SU-DHL-6 (cell line): ENCODE measurements around the gene MTFR1L.

ENCODE experiments used
- H2AFZ ChIP-seq: fragments of 200-600 bp; sonication (generic); 2 replicates; pipeline ENCODE4 v1.6.1; 2014; ENCODE audit warnings: low read depth, mild to moderate bottlenecking, moderate library complexity, mixed read lengths, antibody characterized with exemption, low read length; ENCODE audit not compliant: severe bottlenecking
- H3F3A ChIP-seq: fragments of 200-600 bp; shearing (Covaris generic); 2 replicates; pipeline ENCODE4 v1.6.0; 2016; ENCODE audit warnings: antibody characterized with exemption, mild to moderate bottlenecking; ENCODE audit not compliant: insufficient read depth
- H3K27ac ChIP-seq: fragments of 200-600 bp; sonication (generic); 2 replicates; pipeline ENCODE4 v1.5.1; 2016; ENCODE audit warnings: low read depth, mild to moderate bottlenecking, low read length, moderate library complexity, mixed read lengths
- H3K27me3 ChIP-seq: fragments of 200-600 bp; sonication (generic), shearing (Covaris generic); 2 replicates; pipeline ENCODE4 v1.6.0; 2014; ENCODE audit warnings: mild to moderate bottlenecking, low read length
- H3K36me3 ChIP-seq: fragments of 200-600 bp; sonication (generic); 2 replicates; pipeline ENCODE4 v1.6.1; 2014; ENCODE audit warnings: mild to moderate bottlenecking, low read length, mixed read lengths
- H3K4me2 ChIP-seq: fragments of 300-600, 200-600 bp; shearing (Covaris generic), sonication (generic); 2 replicates; pipeline ENCODE4 v1.6.0; 2014; ENCODE audit warnings: low read length, low read depth, mild to moderate bottlenecking; ENCODE audit not compliant: poor library complexity, severe bottlenecking
- H3K4me3 ChIP-seq: fragments of 200-600 bp; sonication (generic); 2 replicates; pipeline ENCODE4 v1.5.1; 2014; ENCODE audit warnings: antibody characterized with exemption, low read length, mild to moderate bottlenecking, mixed read lengths; ENCODE audit not compliant: insufficient read depth, poor library complexity, severe bottlenecking
- H3K79me2 ChIP-seq: fragments of 200-600 bp; sonication (generic); 2 replicates; pipeline ENCODE4 v1.6.1; 2014; ENCODE audit warnings: mild to moderate bottlenecking, low read length, moderate library complexity; ENCODE audit not compliant: insufficient read depth
- H3K9ac ChIP-seq: fragments of 200-600 bp; sonication (generic); 2 replicates; pipeline ENCODE4 v1.7.0; 2014; ENCODE audit warnings: mild to moderate bottlenecking, low read length
- H3K9me2 ChIP-seq: fragments of 200-600 bp; sonication (generic); replicated peaks from 2 replicates; pipeline ENCODE4 v1.6.1; 2014; ENCODE audit warnings: low read length; ENCODE audit not compliant: insufficient read depth
- H3K9me3 ChIP-seq: fragments of 200-600 bp; sonication (generic); 2 replicates; pipeline ENCODE4 v1.6.1; 2014; ENCODE audit warnings: low read length, mixed read lengths; ENCODE audit not compliant: insufficient read depth
- H4K20me1 ChIP-seq: fragments of 200-600 bp; sonication (generic); 2 replicates; pipeline ENCODE4 v1.6.1; 2014; ENCODE audit warnings: low read depth, mild to moderate bottlenecking, antibody characterized with exemption, low read length, moderate library complexity, mixed read lengths
- CTCF ChIP-seq: fragments of 200-600 bp; sonication (generic); IDR thresholded peaks from one replicate; pipeline ENCODE4 v1.5.1; 2017; ENCODE audit warnings: antibody characterized with exemption, mild to moderate bottlenecking, low read length, moderate library complexity; ENCODE audit not compliant: insufficient read depth, poor library complexity, severe bottlenecking
- EZH2phosphoT487 ChIP-seq: fragments of 200-600 bp; sonication (generic), shearing (Covaris generic); conservative IDR thresholded peaks from 2 replicates; pipeline ENCODE4 v1.6.1; 2018; ENCODE audit warnings: mild to moderate bottlenecking, antibody characterized with exemption, low read length, moderate library complexity, mixed read lengths

MTFR1L gene

GRCh38 chr1:25782608-25783201, 37.0 kb upstream of the MTFR1L start:
- Histone ChIP-seq H3K4me3 (no peak overlapping the region), H3K9me2 (no peaks in the 10 kb centered on the region), H3K9me3 (no peaks in the 10 kb centered on the region), H3K9ac (no peak overlapping the region), H4K20me1 (no peaks in the 10 kb centered on the region), H3K4me2 (no peak overlapping the region), H3K27me3 (no peaks in the 10 kb centered on the region), H3K36me3 (no peaks in the 10 kb centered on the region), H3K79me2 (no peaks in the 10 kb centered on the region), H2AFZ (no peak overlapping the region), H3K27ac (no peak overlapping the region), H3F3A (no peaks in the 10 kb centered on the region)
- TF ChIP-seq EZH2phosphoT487: no peak
- no peak for TF ChIP-seq CTCF

- TF ChIP-seq EZH2phosphoT487 (no peak), CTCF (no peak)
- H3K27me3 ChIP-seq: no peaks in the 10 kb centered on the region
- H3K9ac ChIP-seq: no peak overlapping the region
These were observed 35.1 kb upstream of the MTFR1L start for GRCh38 chr1:25784575-25785051.

GRCh38 chr1:25785333-25786067, 34.3 kb upstream of the MTFR1L start:
- Histone ChIP-seq H3K4me2 (no peak overlapping the region), H3K27me3 (no peaks in the 10 kb centered on the region), H3K4me3 (no peak overlapping the region), H3K79me2 (no peaks in the 10 kb centered on the region), H4K20me1 (no peaks in the 10 kb centered on the region), H3K27ac (no peak overlapping the region), H3K9me3 (no peaks in the 10 kb centered on the region), H3K9ac (no peak overlapping the region), H3K9me2 (no peaks in the 10 kb centered on the region), H3K36me3 (no peaks in the 10 kb centered on the region), H3F3A (no peaks in the 10 kb centered on the region), H2AFZ (no peak overlapping the region)
- no peak for TF ChIP-seq EZH2phosphoT487
- no peak for TF ChIP-seq CTCF

More at GRCh38 chr1:25784575-25785051, 35.1 kb upstream of the MTFR1L start:
- H3K79me2 ChIP-seq: no peaks in the 10 kb centered on the region
- H3F3A ChIP-seq: no peaks in the 10 kb centered on the region
- H3K9me2 ChIP-seq: no peaks in the 10 kb centered on the region
- H3K4me3 ChIP-seq: no peak overlapping the region
- no peaks in the 10 kb centered on the region for H3K36me3 ChIP-seq
- no peaks in the 10 kb centered on the region for H4K20me1 ChIP-seq
- H3K27ac ChIP-seq: no peak overlapping the region
- H3K4me2 ChIP-seq: no peak overlapping the region
- H2AFZ ChIP-seq: no peak overlapping the region
- H3K9me3 ChIP-seq: no peaks in the 10 kb centered on the region
